CD4-positive, alpha-beta memory T cell (primary cell): Measurements from ENCODE around the gene CHPF2. TPM values are rescaled to one million over a fixed set of nuclear protein-coding genes. Genes with fewer than 3 reads are reported as not detected.

ENCODE experiments used
- CTCF ChIA-PET: fragments of 350-600 bp; sonication (Branson Sonifier 250); formaldehyde crosslinking; loops from one replicate; lab custom pipeline; 2021; ENCODE audit warnings: inconsistent platforms; ENCODE audit not compliant: partially characterized antibody; lab: Charles Lee
- POLR2A ChIA-PET: fragments of 350-600 bp; sonication (Branson Sonifier 250); formaldehyde crosslinking; loops from one replicate; lab custom pipeline; 2021; ENCODE audit not compliant: partially characterized antibody; lab: Charles Lee
- DNase-seq, 5 donors: peaks; one replicate each; pipeline versions ENCODE4 v3.0.0 to v3.0.0-alpha.2; 2020 to 2022; ENCODE audit warnings: mixed read lengths in 1 of 5
- H3K27ac ChIP-seq: one replicate; pipeline ENCODE4 v1.7.0; 2013; ENCODE audit warnings: low read depth, low read length
- H3K27me3 ChIP-seq: 2 replicates; pipeline ENCODE4 v1.7.0; 2013; ENCODE audit warnings: mild to moderate bottlenecking, low read length, moderate library complexity; ENCODE audit not compliant: insufficient read depth
- H3K36me3 ChIP-seq: 2 replicates; pipeline ENCODE4 v1.7.0; 2013; ENCODE audit warnings: mild to moderate bottlenecking, low read length, moderate library complexity; ENCODE audit not compliant: insufficient read depth
- H3K4me1 ChIP-seq: 2 replicates; pipeline ENCODE4 v1.7.0; 2013; ENCODE audit warnings: mild to moderate bottlenecking, low read length, moderate library complexity; ENCODE audit not compliant: insufficient read depth
- H3K4me3 ChIP-seq, 2 donors: one replicate each; pipeline ENCODE4 v1.7.0; 2013; ENCODE audit warnings: low read length in 2 of 2, mild to moderate bottlenecking in 1 of 2
- H3K9me3 ChIP-seq, 2 donors: one replicate each; pipeline ENCODE4 v1.7.0; 2013; ENCODE audit warnings: low read length in 2 of 2, control low read depth in 1 of 2; ENCODE audit not compliant: control insufficient read depth in 1 of 2
- H3K27ac Mint-ChIP-seq, 7 donors: one replicate each; pipeline ENCODE4 v1.8.0; 2020 to 2021; ENCODE audit warnings: mixed read lengths in 7 of 7, mild to moderate bottlenecking in 6 of 7, inconsistent platforms in 3 of 7, moderate library complexity in 3 of 7
- H3K27me3 Mint-ChIP-seq, 2 donors: one replicate each; pipeline ENCODE4 v1.8.0; 2020 to 2021; ENCODE audit warnings: mixed read lengths in 2 of 2
- H3K36me3 Mint-ChIP-seq, 2 donors: one replicate each; pipeline ENCODE4 v1.8.0; 2020 to 2021; ENCODE audit warnings: mixed read lengths in 2 of 2, inconsistent platforms in 1 of 2, mild to moderate bottlenecking in 1 of 2
- H3K4me1 Mint-ChIP-seq, 4 donors: one replicate each; pipeline ENCODE4 v1.8.0; 2020 to 2021; ENCODE audit warnings: mixed read lengths in 4 of 4, mild to moderate bottlenecking in 1 of 4
- H3K4me3 Mint-ChIP-seq, 8 donors: one replicate each; pipeline ENCODE4 v1.8.0; 2020 to 2021; ENCODE audit warnings: mixed read lengths in 8 of 8, mild to moderate bottlenecking in 7 of 8, moderate library complexity in 6 of 8, inconsistent platforms in 3 of 8
- H3K9me3 Mint-ChIP-seq, 8 donors: one replicate each; pipeline ENCODE4 v1.8.0; 2020 to 2021; ENCODE audit warnings: mixed read lengths in 8 of 8, mild to moderate bottlenecking in 5 of 8, inconsistent platforms in 3 of 8, moderate library complexity in 1 of 8
- intact Hi-C: fragments of 100-400 bp; cut with micrococcal nuclease; formaldehyde crosslinking; loops from one replicate; pipeline ENCODE4 v1.15.1; 2023
- polyA plus RNA-seq, 2 donors: library from polyadenylated mRNA; unstranded; fragments of 300-500 nt; fragmentation: Illumina TruSeq; gene quantifications; one replicate each; pipeline ENCODE4 v1.2.3, GENCODE V29; 2021
- total RNA-seq, 2 experiments: library from RNA; stranded (reverse); gene quantifications; one replicate each; pipeline ENCODE4 v1.2.3, GENCODE V29; 2021

Gene CHPF2
- total and polyA plus RNA-seq, 4 experiments from 2014 or later: 25.3 to 52.3 (median 40.4) TPM

DNA sequence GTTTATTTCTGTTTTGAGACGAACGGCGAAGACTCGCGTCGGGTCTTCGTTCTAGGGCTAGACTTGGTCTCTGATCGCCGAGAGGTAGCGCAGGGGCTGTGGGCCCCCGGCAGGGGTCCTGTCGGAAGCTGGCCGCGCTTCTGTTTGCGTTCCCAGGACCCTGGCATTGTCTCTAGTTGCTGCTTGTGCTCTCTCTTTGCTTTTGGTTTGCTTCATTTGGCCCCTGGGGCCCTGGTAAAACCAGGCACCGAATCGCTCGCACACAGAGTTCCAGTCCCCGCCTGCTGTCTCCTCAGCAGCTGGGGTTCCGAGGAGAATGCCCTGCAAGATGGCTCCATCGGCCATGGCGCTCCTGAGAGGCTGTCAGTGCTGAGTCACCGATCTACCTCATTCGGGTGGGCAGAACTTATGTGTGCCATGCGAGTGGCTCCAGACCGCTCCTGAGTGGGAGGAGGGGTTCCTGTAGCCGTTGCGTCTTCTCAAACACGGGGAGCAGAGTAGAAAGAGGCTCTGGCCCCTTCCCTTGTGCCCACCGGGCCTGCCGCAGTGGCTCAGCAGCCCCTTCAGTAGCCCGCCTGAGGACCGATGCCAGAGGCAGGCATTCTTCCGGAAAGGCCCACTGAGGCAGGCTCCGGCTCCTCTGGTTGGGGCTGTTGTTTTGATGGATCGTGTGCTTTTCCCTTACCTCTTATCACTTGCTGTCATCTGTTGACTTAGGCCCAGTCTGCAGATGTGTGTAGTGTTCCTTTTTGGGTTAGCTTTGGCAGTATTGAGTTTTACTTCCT is 826 bp downstream of the CHPF2 start:
- no peaks in the 10 kb centered on the region for H3K27me3 Mint-ChIP-seq

DNA sequence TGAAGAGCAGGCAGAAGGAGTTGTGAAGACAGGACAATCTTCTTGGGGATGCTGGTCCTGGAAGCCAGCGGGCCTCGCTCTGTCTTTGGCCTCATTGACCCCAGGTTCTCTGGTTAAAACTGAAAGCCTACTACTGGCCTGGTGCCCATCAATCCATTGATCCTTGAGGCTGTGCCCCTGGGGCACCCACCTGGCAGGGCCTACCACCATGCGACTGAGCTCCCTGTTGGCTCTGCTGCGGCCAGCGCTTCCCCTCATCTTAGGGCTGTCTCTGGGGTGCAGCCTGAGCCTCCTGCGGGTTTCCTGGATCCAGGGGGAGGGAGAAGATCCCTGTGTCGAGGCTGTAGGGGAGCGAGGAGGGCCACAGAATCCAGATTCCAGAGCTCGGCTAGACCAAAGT is 1.5 kb downstream of the CHPF2 start:
- Mint-ChIP-seq H3K27ac (peak overlapping the region; percentile 95 to 99 (median 98)), H3K9me3 (no peaks in the 10 kb centered on the region), H3K4me1 (peaks cover 15 to 46% (median 25%) of the 10 kb centered on the region in 4 donors), H3K36me3 (peaks cover 11 to 27% of the 10 kb centered on the region in 2 donors), H3K27me3 (no peaks in the 10 kb centered on the region), H3K4me3 (peak overlapping the region; percentile 98 to 100 (median 99))
- ChIA-PET POLR2A (interaction anchor here (1.0 to 3.6 kb wide), 2 partner anchors 9 to 12 kb away, joined by 3 to 50 read pairs; no protein-coding TSS in a partner anchor), CTCF (interaction anchor here (1.4 to 2.2 kb wide), 3 partner anchors 10 to 12 kb away, joined by 8 to 16 read pairs (median 8); no protein-coding TSS in a partner anchor)
- H3K27ac ChIP-seq: peak overlapping the region; percentile 85
- peaks cover 29% of the 10 kb centered on the region for H3K36me3 ChIP-seq
- peaks cover 31% of the 10 kb centered on the region for H3K4me1 ChIP-seq
- peak overlapping the region; percentile 75 to 94 for H3K4me3 ChIP-seq
- H3K9me3 ChIP-seq: no peaks in the 10 kb centered on the region
- intact Hi-C loops: loop anchor here (2.0 to 5.0 kb wide), 2 partner anchors 152 to 399 kb away; partner anchors contain the start of genes FASTK and TMUB1
- no peak for DNase-seq
- H3K27me3 ChIP-seq: no peaks in the 10 kb centered on the region

More for the DNA sequence above, 826 bp downstream of the CHPF2 start:
- H3K9me3 ChIP-seq: no peaks in the 10 kb centered on the region
- intact Hi-C loops: loop anchor here (1.0 to 5.0 kb wide), 3 partner anchors 11 to 400 kb away; partner anchors contain the start of genes FASTK and TMUB1
- no peaks in the 10 kb centered on the region for H3K27me3 ChIP-seq
- peak overlapping the region; percentile 75 to 94 for H3K4me3 ChIP-seq
- POLR2A ChIA-PET: interaction anchor here (0.9 to 3.6 kb wide), 6 partner anchors 10 to 115 kb away, joined by 3 to 50 read pairs (median 4); no protein-coding TSS in a partner anchor
- peak overlapping the region; percentile 98 to 100 (median 99) for H3K4me3 Mint-ChIP-seq
- peaks cover 11 to 27% of the 10 kb centered on the region in 2 donors for H3K36me3 Mint-ChIP-seq
- H3K9me3 Mint-ChIP-seq: no peaks in the 10 kb centered on the region
- H3K27ac ChIP-seq: peak overlapping the region; percentile 85
- peak; percentile 44 to 86 (median 49) for DNase-seq
- peaks cover 26% of the 10 kb centered on the region for H3K36me3 ChIP-seq
- CTCF ChIA-PET: interaction anchor here (2.1 to 2.2 kb wide), 2 partner anchors 11 to 13 kb away, joined by 8 to 16 read pairs; no protein-coding TSS in a partner anchor
- H3K27ac Mint-ChIP-seq: peak overlapping the region; percentile 95 to 99 (median 98)
- peaks cover 16 to 47% (median 27%) of the 10 kb centered on the region in 4 donors for H3K4me1 Mint-ChIP-seq
- H3K4me1 ChIP-seq: peaks cover 33% of the 10 kb centered on the region

DNA sequence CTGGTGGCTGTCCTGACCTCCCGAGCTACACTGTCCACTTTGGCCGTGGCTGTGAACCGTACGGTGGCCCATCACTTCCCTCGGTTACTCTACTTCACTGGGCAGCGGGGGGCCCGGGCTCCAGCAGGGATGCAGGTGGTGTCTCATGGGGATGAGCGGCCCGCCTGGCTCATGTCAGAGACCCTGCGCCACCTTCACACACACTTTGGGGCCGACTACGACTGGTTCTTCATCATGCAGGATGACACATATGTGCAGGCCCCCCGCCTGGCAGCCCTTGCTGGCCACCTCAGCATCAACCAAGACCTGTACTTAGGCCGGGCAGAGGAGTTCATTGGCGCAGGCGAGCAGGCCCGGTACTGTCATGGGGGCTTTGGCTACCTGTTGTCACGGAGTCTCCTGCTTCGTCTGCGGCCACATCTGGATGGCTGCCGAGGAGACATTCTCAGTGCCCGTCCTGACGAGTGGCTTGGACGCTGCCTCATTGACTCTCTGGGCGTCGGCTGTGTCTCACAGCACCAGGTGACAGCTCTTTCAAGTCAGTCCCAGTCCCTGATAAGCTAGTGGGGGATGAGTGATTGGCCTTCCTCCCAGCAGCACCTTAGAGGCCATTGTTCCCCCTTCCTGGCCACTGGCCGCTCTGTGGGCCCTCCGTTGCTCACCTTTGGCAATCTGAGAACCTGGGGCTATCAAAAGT is 3.0 kb downstream of the CHPF2 start:
- intact Hi-C loops: no loop called here
- no peaks in the 10 kb centered on the region for H3K27me3 ChIP-seq
- ChIA-PET POLR2A (interaction anchor here (3.6 kb wide), 1 partner anchor 8 kb away, joined by 50 read pairs; no protein-coding TSS in a partner anchor), CTCF (interaction anchor here (1.4 to 2.2 kb wide), 2 partner anchors 9 to 11 kb away, joined by 8 read pairs; no protein-coding TSS in a partner anchor)
- no peaks in the 10 kb centered on the region for H3K27me3 Mint-ChIP-seq
- no peak for DNase-seq
- H3K36me3 Mint-ChIP-seq: peaks cover 11 to 30% of the 10 kb centered on the region in 2 donors
- H3K4me3 Mint-ChIP-seq: peak overlapping the region in 1 of 8 donors; percentile 21
- H3K36me3 ChIP-seq: peaks cover 29% of the 10 kb centered on the region
- H3K9me3 Mint-ChIP-seq: no peaks in the 10 kb centered on the region
- H3K9me3 ChIP-seq: no peaks in the 10 kb centered on the region
- H3K27ac ChIP-seq: no peak overlapping the region
- H3K4me1 Mint-ChIP-seq: peaks cover 15 to 46% (median 25%) of the 10 kb centered on the region in 4 donors
- no peak overlapping the region for H3K4me3 ChIP-seq
- H3K4me1 ChIP-seq: peaks cover 31% of the 10 kb centered on the region
- peak overlapping the region in 2 of 7 donors; percentile 16 to 56 for H3K27ac Mint-ChIP-seq

DNA sequence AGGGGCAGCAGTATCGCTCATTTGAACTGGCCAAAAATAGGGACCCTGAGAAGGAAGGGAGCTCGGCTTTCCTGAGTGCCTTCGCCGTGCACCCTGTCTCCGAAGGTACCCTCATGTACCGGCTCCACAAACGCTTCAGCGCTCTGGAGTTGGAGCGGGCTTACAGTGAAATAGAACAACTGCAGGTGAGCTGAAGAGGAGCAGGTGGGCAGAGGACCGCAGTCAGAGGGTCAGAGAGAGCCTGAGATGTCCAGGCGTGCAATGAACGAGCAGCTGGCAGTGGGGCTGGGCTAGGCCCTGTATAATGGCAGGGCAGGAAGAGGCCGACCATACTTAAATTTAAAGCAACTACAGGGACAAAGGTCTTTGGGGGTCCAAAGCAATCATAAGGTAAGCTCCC is 4.1 kb downstream of the CHPF2 start:
- Histone ChIP-seq H3K4me1 (peaks cover 29% of the 10 kb centered on the region), H3K27me3 (no peaks in the 10 kb centered on the region), H3K36me3 (peaks cover 29% of the 10 kb centered on the region), H3K27ac (no peak overlapping the region), H3K9me3 (no peaks in the 10 kb centered on the region), H3K4me3 (no peak overlapping the region)
- ChIA-PET CTCF (interaction anchor here (0.8 to 1.9 kb wide), 3 partner anchors 8 to 16 kb away, joined by 3 to 10 read pairs (median 3); no protein-coding TSS in a partner anchor), POLR2A (interaction anchor here (4.2 kb wide), 1 partner anchor 9 kb away, joined by 16 read pairs; the partner anchor contains the start of gene ABCF2)
- Mint-ChIP-seq H3K36me3 (peaks cover 11 to 30% of the 10 kb centered on the region in 2 donors), H3K27me3 (no peaks in the 10 kb centered on the region), H3K9me3 (no peaks in the 10 kb centered on the region), H3K4me1 (peaks cover 13 to 45% (median 24%) of the 10 kb centered on the region in 4 donors), H3K27ac (peak overlapping the region in 1 of 7 donors; percentile 22), H3K4me3 (no peak overlapping the region)
- intact Hi-C loops: no loop called here
- no peak for DNase-seq

DNA sequence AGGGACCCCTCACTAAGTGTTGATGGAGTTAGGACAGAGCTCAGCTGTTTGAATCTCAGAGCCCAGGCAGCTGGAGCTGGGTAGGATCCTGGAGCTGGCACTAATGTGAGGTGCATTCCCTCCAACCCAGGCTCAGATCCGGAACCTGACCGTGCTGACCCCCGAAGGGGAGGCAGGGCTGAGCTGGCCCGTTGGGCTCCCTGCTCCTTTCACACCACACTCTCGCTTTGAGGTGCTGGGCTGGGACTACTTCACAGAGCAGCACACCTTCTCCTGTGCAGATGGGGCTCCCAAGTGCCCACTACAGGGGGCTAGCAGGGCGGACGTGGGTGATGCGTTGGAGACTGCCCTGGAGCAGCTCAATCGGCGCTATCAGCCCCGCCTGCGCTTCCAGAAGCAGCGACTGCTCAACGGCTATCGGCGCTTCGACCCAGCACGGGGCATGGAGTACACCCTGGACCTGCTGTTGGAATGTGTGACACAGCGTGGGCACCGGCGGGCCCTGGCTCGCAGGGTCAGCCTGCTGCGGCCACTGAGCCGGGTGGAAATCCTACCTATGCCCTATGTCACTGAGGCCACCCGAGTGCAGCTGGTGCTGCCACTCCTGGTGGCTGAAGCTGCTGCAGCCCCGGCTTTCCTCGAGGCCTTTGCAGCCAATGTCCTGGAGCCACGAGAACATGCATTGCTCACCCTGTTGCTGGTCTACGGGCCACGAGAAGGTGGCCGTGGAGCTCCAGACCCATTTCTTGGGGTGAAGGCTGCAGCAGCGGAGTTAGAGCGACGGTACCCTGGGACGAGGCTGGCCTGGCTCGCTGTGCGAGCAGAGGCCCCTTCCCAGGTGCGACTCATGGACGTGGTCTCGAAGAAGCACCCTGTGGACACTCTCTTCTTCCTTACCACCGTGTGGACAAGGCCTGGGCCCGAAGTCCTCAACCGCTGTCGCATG is 5.2 kb downstream of the CHPF2 start:
- H3K27ac Mint-ChIP-seq: no peak overlapping the region
- ChIA-PET CTCF (interaction anchor here (0.8 to 1.9 kb wide), 2 partner anchors 8 to 9 kb away, joined by 3 to 10 read pairs; no protein-coding TSS in a partner anchor), POLR2A (interaction anchor here (4.2 kb wide), 1 partner anchor 10 kb away, joined by 16 read pairs; the partner anchor contains the start of gene ABCF2)
- peaks cover 21% of the 10 kb centered on the region for H3K4me1 ChIP-seq
- H3K36me3 ChIP-seq: peaks cover 29% of the 10 kb centered on the region
- H3K27me3 ChIP-seq: no peaks in the 10 kb centered on the region
- no peak overlapping the region for H3K4me3 Mint-ChIP-seq
- no peaks in the 10 kb centered on the region for H3K9me3 ChIP-seq
- no peak for DNase-seq
- peaks cover 11 to 25% of the 10 kb centered on the region in 2 donors for H3K36me3 Mint-ChIP-seq
- H3K27ac ChIP-seq: no peak overlapping the region
- no peaks in the 10 kb centered on the region for H3K27me3 Mint-ChIP-seq
- intact Hi-C loops: no loop called here
- peaks cover 8 to 36% (median 17%) of the 10 kb centered on the region in 4 donors for H3K4me1 Mint-ChIP-seq
- no peaks in the 10 kb centered on the region for H3K9me3 Mint-ChIP-seq
- H3K4me3 ChIP-seq: no peak overlapping the region

DNA sequence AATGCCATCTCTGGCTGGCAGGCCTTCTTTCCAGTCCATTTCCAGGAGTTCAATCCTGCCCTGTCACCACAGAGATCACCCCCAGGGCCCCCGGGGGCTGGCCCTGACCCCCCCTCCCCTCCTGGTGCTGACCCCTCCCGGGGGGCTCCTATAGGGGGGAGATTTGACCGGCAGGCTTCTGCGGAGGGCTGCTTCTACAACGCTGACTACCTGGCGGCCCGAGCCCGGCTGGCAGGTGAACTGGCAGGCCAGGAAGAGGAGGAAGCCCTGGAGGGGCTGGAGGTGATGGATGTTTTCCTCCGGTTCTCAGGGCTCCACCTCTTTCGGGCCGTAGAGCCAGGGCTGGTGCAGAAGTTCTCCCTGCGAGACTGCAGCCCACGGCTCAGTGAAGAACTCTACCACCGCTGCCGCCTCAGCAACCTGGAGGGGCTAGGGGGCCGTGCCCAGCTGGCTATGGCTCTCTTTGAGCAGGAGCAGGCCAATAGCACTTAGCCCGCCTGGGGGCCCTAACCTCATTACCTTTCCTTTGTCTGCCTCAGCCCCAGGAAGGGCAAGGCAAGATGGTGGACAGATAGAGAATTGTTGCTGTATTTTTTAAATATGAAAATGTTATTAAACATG is 6.0 kb downstream of the CHPF2 start:
- H3K27me3 ChIP-seq: no peaks in the 10 kb centered on the region
- no peaks in the 10 kb centered on the region for H3K9me3 ChIP-seq
- H3K27ac ChIP-seq: no peak overlapping the region
- Mint-ChIP-seq H3K9me3 (no peaks in the 10 kb centered on the region), H3K27ac (no peak overlapping the region), H3K27me3 (no peaks in the 10 kb centered on the region), H3K4me3 (no peak overlapping the region), H3K36me3 (peaks cover 11 to 19% of the 10 kb centered on the region in 2 donors), H3K4me1 (peaks cover 12 to 34% (median 20%) of the 10 kb centered on the region in 4 donors)
- peaks cover 25% of the 10 kb centered on the region for H3K4me1 ChIP-seq
- peaks cover 29% of the 10 kb centered on the region for H3K36me3 ChIP-seq
- ChIA-PET POLR2A (interaction anchor here (4.2 kb wide), 1 partner anchor 11 kb away, joined by 16 read pairs; the partner anchor contains the start of gene ABCF2), CTCF (no interaction called here)
- no peak overlapping the region for H3K4me3 ChIP-seq
- intact Hi-C loops: no loop called here
- no peak for DNase-seq
